ENCODE measurements around the gene SLC35F2. TPM values are rescaled to one million over a fixed set of nuclear protein-coding genes. Genes with fewer than 3 reads are reported as not detected.

SLC35F2 gene
- total and polyA plus RNA-seq, 2 donors: 6.8 to 9.6 TPM

DNA sequence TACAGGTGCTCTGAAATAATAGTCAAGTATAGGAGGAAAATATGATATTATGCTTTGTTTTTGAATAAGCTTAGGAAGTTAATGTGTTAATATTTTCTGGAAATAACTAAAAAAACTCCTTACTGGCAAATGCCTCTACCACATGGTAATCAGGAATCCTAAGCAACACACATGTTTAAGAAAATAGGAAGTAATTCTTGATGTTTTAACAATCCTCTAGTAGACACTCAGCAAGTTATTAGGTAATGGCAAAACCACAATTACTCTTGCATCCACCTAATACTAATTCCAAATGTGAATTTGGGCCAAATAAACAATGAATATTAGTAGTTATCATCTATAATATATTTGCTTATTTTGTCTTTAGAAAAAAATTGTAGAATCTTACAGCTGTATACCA, 53.6 kb downstream of the SLC35F2 start:
- H3K27me3 ChIP-seq (ENCODE audit: control insufficient read depth in 2 of 2, insufficient read depth in 1 of 2, low read length in 1 of 2): no peaks in the 10 kb centered on the region
- H3K4me1 ChIP-seq (ENCODE audit: control insufficient read depth in 2 of 2, insufficient read depth in 2 of 2, low read length in 2 of 2): no peaks in the 10 kb centered on the region
- H3K36me3 ChIP-seq (ENCODE audit: control insufficient read depth in 2 of 2, insufficient read depth in 2 of 2, low read length in 1 of 2): no peaks in the 10 kb centered on the region
- no peaks in the 10 kb centered on the region for H3K9me3 ChIP-seq (ENCODE audit: control insufficient read depth in 2 of 2, insufficient read depth in 1 of 2, low read length in 1 of 2)
- DNase-seq (ENCODE audit: low read depth in 6 of 9, low spot score in 9 of 9): no peak
- H3K4me3 ChIP-seq (ENCODE audit: low read length in 2 of 2): no peak overlapping the region
- no peak overlapping the region for H3K27ac ChIP-seq (ENCODE audit: low read depth in 1 of 2, low read length in 1 of 2)

DNA sequence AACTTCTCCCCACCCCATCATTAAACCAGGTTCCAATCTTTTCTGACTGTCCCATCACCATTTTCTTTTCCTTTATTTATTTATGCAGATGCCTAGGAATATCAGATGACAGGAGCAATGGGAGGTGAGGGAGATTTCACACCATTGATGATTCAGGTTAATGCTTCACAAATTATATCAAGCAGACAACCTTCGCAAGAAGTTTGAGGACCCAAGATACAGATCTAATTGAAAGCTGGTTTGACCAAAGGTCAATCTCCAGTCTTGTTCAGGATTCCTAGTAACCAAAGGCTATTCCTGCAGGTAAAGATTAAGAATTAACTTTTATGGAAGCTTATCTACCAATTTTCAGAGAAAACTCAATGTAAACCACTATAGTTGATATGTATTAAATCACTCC, 54.4 kb downstream of the SLC35F2 start:
- 100% methylated on average over 1 of the region's 1 CpG for WGBS
- H3K36me3 ChIP-seq (ENCODE audit: control insufficient read depth in 2 of 2, insufficient read depth in 2 of 2, low read length in 1 of 2): no peaks in the 10 kb centered on the region
- H3K27me3 ChIP-seq (ENCODE audit: control insufficient read depth in 2 of 2, insufficient read depth in 1 of 2, low read length in 1 of 2): no peaks in the 10 kb centered on the region
- H3K27ac ChIP-seq (ENCODE audit: low read depth in 1 of 2, low read length in 1 of 2): no peak overlapping the region
- no peaks in the 10 kb centered on the region for H3K9me3 ChIP-seq (ENCODE audit: control insufficient read depth in 2 of 2, insufficient read depth in 1 of 2, low read length in 1 of 2)
- no peak overlapping the region for H3K4me3 ChIP-seq (ENCODE audit: low read length in 2 of 2)
- H3K4me1 ChIP-seq (ENCODE audit: control insufficient read depth in 2 of 2, insufficient read depth in 2 of 2, low read length in 2 of 2): no peaks in the 10 kb centered on the region
- DNase-seq (ENCODE audit: low read depth in 6 of 9, low spot score in 9 of 9): no peak

DNA sequence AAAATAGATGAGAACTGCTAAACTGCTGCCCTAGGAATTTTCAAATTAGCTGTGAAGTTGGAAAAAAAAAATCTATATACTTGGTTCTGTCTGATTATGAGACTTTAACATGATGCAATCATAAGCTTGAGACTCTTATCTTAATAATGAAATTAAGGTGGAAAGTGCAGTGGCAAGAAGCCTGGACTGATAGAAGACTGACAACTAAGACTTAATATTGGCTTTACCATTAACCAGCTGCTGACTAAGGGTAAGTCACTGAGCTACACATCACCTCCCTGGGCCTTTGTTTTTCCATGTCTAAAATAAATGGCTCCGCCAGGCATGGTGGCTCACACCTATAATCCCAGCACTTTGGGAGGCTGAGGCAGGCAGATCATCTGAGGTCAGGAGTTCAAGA, 56.9 kb downstream of the SLC35F2 start:
- Histone ChIP-seq H3K27me3 (ENCODE audit: control insufficient read depth in 2 of 2, insufficient read depth in 1 of 2, low read length in 1 of 2) (no peaks in the 10 kb centered on the region), H3K9me3 (ENCODE audit: control insufficient read depth in 2 of 2, insufficient read depth in 1 of 2, low read length in 1 of 2) (no peaks in the 10 kb centered on the region), H3K4me3 (ENCODE audit: low read length in 2 of 2) (no peak overlapping the region), H3K36me3 (ENCODE audit: control insufficient read depth in 2 of 2, insufficient read depth in 2 of 2, low read length in 1 of 2) (no peaks in the 10 kb centered on the region), H3K4me1 (ENCODE audit: control insufficient read depth in 2 of 2, insufficient read depth in 2 of 2, low read length in 2 of 2) (no peaks in the 10 kb centered on the region), H3K27ac (ENCODE audit: low read depth in 1 of 2, low read length in 1 of 2) (no peak overlapping the region)
- WGBS: 95% methylated on average over 1 of the region's 1 CpG
- no peak for DNase-seq (ENCODE audit: low read depth in 6 of 9, low spot score in 9 of 9)

DNA sequence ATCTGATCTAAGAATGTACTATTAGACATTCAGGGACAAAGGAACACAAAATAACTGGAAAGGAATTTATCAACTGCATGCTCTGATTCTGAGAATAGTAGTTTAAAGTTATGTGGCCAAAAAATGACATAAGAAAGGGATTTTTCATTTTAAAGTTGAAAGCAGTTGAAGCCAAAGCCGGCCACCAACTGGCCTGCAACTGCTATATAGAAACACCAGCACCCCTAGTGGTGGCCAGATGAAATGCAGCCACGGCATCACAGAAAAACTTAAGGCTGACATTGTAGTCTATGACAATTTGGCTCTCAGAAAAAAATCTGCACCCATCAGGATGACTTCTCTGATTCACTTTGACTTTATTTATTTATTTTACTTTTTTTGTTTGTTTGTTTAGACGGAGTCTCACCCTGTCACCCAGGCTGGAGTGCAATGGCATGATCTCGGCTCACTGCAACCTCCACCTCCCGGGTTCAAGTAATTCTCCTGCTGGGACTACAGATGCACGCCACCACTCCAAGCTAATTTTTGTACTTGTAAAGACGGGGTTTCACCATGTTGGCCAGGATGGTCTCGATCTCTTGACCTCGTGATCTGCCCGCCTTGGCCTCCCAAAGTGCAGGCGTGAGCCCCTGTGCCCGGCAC, 59.2 kb downstream of the SLC35F2 start:
- Histone ChIP-seq H3K36me3 (ENCODE audit: control insufficient read depth in 2 of 2, insufficient read depth in 2 of 2, low read length in 1 of 2) (no peaks in the 10 kb centered on the region), H3K9me3 (ENCODE audit: control insufficient read depth in 2 of 2, insufficient read depth in 1 of 2, low read length in 1 of 2) (no peaks in the 10 kb centered on the region), H3K27me3 (ENCODE audit: control insufficient read depth in 2 of 2, insufficient read depth in 1 of 2, low read length in 1 of 2) (no peaks in the 10 kb centered on the region), H3K4me1 (ENCODE audit: control insufficient read depth in 2 of 2, insufficient read depth in 2 of 2, low read length in 2 of 2) (no peaks in the 10 kb centered on the region), H3K4me3 (ENCODE audit: low read length in 2 of 2) (no peak overlapping the region), H3K27ac (ENCODE audit: low read depth in 1 of 2, low read length in 1 of 2) (no peak overlapping the region)
- WGBS: 80% methylated on average over 12 of the region's 12 CpGs
- DNase-seq (ENCODE audit: low read depth in 6 of 9, low spot score in 9 of 9): peak in 8 of 9 donors; percentile 1 to 56 (median 24)

DNA sequence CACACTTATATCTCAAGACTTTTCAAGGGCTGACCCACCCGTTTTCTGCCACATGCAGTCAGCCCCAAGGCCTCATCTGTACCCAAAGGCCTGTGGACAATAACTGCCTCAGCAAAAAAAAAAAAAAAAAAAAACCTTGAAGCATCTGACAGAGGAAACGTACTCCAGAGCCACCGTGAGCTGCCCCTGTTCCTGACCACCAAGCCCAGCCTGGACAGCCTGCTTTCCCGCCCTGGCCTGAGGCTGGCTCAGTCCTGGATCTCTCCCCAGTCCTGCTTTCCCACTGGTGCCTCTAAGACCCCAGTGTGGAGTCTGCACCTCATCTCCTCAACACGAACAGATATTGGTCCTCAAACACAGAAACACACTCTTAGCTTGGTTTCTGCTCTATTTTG, 66.5 kb downstream of the SLC35F2 start:
- no peaks in the 10 kb centered on the region for H3K36me3 ChIP-seq (ENCODE audit: control insufficient read depth in 2 of 2, insufficient read depth in 2 of 2, low read length in 1 of 2)
- WGBS: 92% methylated on average over 5 of the region's 5 CpGs
- H3K9me3 ChIP-seq (ENCODE audit: control insufficient read depth in 2 of 2, insufficient read depth in 1 of 2, low read length in 1 of 2): no peaks in the 10 kb centered on the region
- no peak for DNase-seq (ENCODE audit: low read depth in 6 of 9, low spot score in 9 of 9)
- H3K4me1 ChIP-seq (ENCODE audit: control insufficient read depth in 2 of 2, insufficient read depth in 2 of 2, low read length in 2 of 2): no peaks in the 10 kb centered on the region
- no peak overlapping the region for H3K4me3 ChIP-seq (ENCODE audit: low read length in 2 of 2)
- no peaks in the 10 kb centered on the region for H3K27me3 ChIP-seq (ENCODE audit: control insufficient read depth in 2 of 2, insufficient read depth in 1 of 2, low read length in 1 of 2)
- no peak overlapping the region for H3K27ac ChIP-seq (ENCODE audit: low read depth in 1 of 2, low read length in 1 of 2)

DNA sequence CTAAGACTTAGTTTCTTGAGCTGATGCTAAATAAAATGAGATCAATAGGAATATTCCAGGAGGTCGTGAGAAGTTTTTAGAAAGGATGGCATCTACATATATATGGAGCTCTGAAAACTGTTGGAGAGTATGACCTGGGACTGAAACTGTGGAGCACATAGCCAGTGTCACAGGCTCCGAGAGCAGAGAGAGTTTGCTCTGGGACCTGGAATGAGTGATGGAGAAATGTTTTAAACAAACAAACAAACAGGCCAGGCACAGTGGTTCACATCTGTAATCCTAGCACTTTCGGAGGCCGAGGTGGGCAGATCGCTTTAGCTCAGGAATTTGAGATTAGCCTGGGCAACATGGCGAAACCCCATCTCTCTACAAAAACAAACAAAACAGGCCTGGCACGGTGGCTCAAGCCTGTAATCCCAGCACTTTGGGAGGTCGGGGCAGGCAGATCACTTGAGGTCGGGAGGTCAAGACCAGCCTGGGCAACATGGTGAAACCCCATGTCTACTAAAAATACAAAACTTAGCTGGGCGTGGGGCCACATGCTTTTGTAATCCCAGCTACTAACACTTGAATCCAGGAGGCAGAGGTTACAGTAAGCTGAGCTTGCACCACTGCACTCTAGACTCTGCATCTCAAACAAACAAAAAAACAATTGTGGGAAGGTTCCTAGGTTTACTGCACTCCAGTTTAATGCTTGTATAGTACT, 67.1 kb downstream of the SLC35F2 start:
- Histone ChIP-seq H3K4me1 (ENCODE audit: control insufficient read depth in 2 of 2, insufficient read depth in 2 of 2, low read length in 2 of 2) (no peaks in the 10 kb centered on the region), H3K27ac (ENCODE audit: low read depth in 1 of 2, low read length in 1 of 2) (no peak overlapping the region), H3K36me3 (ENCODE audit: control insufficient read depth in 2 of 2, insufficient read depth in 2 of 2, low read length in 1 of 2) (no peaks in the 10 kb centered on the region), H3K9me3 (ENCODE audit: control insufficient read depth in 2 of 2, insufficient read depth in 1 of 2, low read length in 1 of 2) (no peaks in the 10 kb centered on the region), H3K27me3 (ENCODE audit: control insufficient read depth in 2 of 2, insufficient read depth in 1 of 2, low read length in 1 of 2) (no peaks in the 10 kb centered on the region), H3K4me3 (ENCODE audit: low read length in 2 of 2) (no peak overlapping the region)
- WGBS: 94% methylated on average over 10 of the region's 10 CpGs
- no peak for DNase-seq (ENCODE audit: low read depth in 6 of 9, low spot score in 9 of 9)

DNA sequence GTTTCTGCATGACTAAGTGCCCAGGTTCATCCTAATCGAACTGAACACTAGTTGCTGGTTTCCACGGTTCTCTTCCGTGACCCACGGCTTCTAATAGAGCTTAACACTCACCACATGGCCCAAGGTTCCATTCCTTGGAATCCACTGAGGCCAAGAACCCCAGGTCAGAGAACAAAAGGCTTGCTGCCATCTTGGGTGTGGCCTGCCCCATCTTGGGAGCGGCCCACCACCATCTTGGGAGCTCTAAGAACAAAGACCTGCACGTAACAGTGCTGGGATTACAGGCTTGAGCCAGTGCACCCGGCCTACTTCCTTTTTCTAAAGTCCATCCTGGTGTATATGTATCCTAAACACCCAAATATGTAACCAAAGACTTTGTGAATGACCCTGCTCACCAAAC, 68.8 kb downstream of the SLC35F2 start:
- Histone ChIP-seq H3K9me3 (ENCODE audit: control insufficient read depth in 2 of 2, insufficient read depth in 1 of 2, low read length in 1 of 2) (no peaks in the 10 kb centered on the region), H3K4me1 (ENCODE audit: control insufficient read depth in 2 of 2, insufficient read depth in 2 of 2, low read length in 2 of 2) (no peaks in the 10 kb centered on the region), H3K4me3 (ENCODE audit: low read length in 2 of 2) (no peak overlapping the region), H3K27me3 (ENCODE audit: control insufficient read depth in 2 of 2, insufficient read depth in 1 of 2, low read length in 1 of 2) (no peaks in the 10 kb centered on the region), H3K27ac (ENCODE audit: low read depth in 1 of 2, low read length in 1 of 2) (no peak overlapping the region), H3K36me3 (ENCODE audit: control insufficient read depth in 2 of 2, insufficient read depth in 2 of 2, low read length in 1 of 2) (no peaks in the 10 kb centered on the region)
- WGBS: 96% methylated on average over 7 of the region's 7 CpGs
- no peak for DNase-seq (ENCODE audit: low read depth in 6 of 9, low spot score in 9 of 9)

DNA sequence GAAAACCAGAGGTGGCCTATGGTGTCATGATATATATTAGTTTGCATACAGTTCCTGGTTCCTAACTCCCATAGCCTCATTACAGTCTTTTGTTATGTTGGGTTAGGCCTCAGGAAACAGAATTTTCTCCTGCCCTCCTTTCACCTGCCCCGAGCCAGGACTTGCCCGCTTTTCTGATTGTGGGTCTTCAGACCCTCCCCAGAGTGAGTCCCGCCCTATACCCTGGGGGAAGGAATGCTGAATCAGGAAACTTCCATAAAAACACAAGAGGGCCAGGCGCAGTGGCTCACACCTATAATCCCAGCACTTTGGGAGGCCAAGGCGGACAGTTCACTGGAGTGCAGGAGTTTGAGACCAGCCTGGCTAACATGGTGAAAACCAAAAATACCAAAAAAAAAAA, 70.9 kb downstream of the SLC35F2 start:
- H3K27me3 ChIP-seq (ENCODE audit: control insufficient read depth in 2 of 2, insufficient read depth in 1 of 2, low read length in 1 of 2): no peaks in the 10 kb centered on the region
- 97% methylated on average over 5 of the region's 5 CpGs for WGBS
- H3K4me3 ChIP-seq (ENCODE audit: low read length in 2 of 2): no peak overlapping the region
- no peaks in the 10 kb centered on the region for H3K9me3 ChIP-seq (ENCODE audit: control insufficient read depth in 2 of 2, insufficient read depth in 1 of 2, low read length in 1 of 2)
- H3K27ac ChIP-seq (ENCODE audit: low read depth in 1 of 2, low read length in 1 of 2): no peak overlapping the region
- no peak for DNase-seq (ENCODE audit: low read depth in 6 of 9, low spot score in 9 of 9)
- no peaks in the 10 kb centered on the region for H3K36me3 ChIP-seq (ENCODE audit: control insufficient read depth in 2 of 2, insufficient read depth in 2 of 2, low read length in 1 of 2)
- no peaks in the 10 kb centered on the region for H3K4me1 ChIP-seq (ENCODE audit: control insufficient read depth in 2 of 2, insufficient read depth in 2 of 2, low read length in 2 of 2)

DNA sequence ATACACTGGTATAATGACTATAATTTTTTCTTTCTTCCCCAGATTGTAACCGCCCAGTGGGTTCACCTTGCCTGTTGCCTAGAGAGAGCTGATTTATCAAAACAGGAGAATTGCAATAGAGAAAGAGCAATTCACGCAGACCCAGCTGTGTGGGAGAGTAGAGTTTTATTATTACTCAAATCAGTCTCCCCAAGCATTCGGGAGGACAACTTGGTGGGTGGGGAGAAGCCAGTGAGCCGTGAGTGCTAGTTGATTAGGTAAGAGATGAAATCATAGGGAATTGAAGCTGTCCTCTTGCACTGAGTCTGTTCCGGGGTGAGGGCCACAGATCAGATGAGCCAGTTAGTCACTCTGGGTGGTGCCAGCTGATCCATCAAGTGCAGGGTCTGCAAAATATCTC, 73.2 kb downstream of the SLC35F2 start:
- WGBS: 90% methylated on average over 5 of the region's 5 CpGs
- no peak for DNase-seq (ENCODE audit: low read depth in 6 of 9, low spot score in 9 of 9)
- no peaks in the 10 kb centered on the region for H3K36me3 ChIP-seq (ENCODE audit: control insufficient read depth in 2 of 2, insufficient read depth in 2 of 2, low read length in 1 of 2)
- H3K4me3 ChIP-seq (ENCODE audit: low read length in 2 of 2): no peak overlapping the region
- no peaks in the 10 kb centered on the region for H3K9me3 ChIP-seq (ENCODE audit: control insufficient read depth in 2 of 2, insufficient read depth in 1 of 2, low read length in 1 of 2)
- no peaks in the 10 kb centered on the region for H3K4me1 ChIP-seq (ENCODE audit: control insufficient read depth in 2 of 2, insufficient read depth in 2 of 2, low read length in 2 of 2)
- H3K27me3 ChIP-seq (ENCODE audit: control insufficient read depth in 2 of 2, insufficient read depth in 1 of 2, low read length in 1 of 2): no peaks in the 10 kb centered on the region
- H3K27ac ChIP-seq (ENCODE audit: low read depth in 1 of 2, low read length in 1 of 2): no peak overlapping the region

Data from thymus (tissue), 11 donors.